MM.1S (cell line): ENCODE measurements around the gene EBI3.

Experiments
- DNase-seq: peaks from one replicate; pipeline ENCODE4 v3.0.0-alpha.2; 2015
- H2AFZ ChIP-seq: fragments of 300-600 bp; sonication (generic); 2 replicates; pipeline ENCODE4 v1.6.0; 2016; ENCODE audit warnings: antibody characterized with exemption, low read length
- H3F3A ChIP-seq: fragments of 300-600 bp; sonication (generic); 2 replicates; pipeline ENCODE4 v1.6.1; 2016; ENCODE audit warnings: mild to moderate bottlenecking, antibody characterized with exemption, low read length, moderate library complexity, mixed read lengths; ENCODE audit not compliant: insufficient read depth
- H3K27ac ChIP-seq: fragments of 300-600 bp; sonication (generic); 2 replicates; pipeline ENCODE4 v1.5.1; 2016; ENCODE audit warnings: mild to moderate bottlenecking, low read length
- H3K27me3 ChIP-seq: fragments of 300-600 bp; sonication (generic); replicated peaks from 2 replicates; pipeline ENCODE4 v1.6.0; 2016; ENCODE audit warnings: low read length; ENCODE audit not compliant: insufficient read depth
- H3K36me3 ChIP-seq: fragments of 300-600 bp; sonication (generic); replicated peaks from 2 replicates; pipeline ENCODE4 v1.6.1; 2016; ENCODE audit warnings: mild to moderate bottlenecking, low read length, mixed read lengths; ENCODE audit not compliant: insufficient read depth
- H3K4me1 ChIP-seq: fragments of 300-600 bp; sonication (generic); 2 replicates; pipeline ENCODE4 v1.6.1; 2016; ENCODE audit warnings: low read length, mixed read lengths
- H3K4me2 ChIP-seq: fragments of 300-600 bp; sonication (generic); 2 replicates; pipeline ENCODE4 v1.6.0; 2016; ENCODE audit warnings: low read depth, low read length
- H3K4me3 ChIP-seq: fragments of 300-600 bp; sonication (generic); 2 replicates; pipeline ENCODE4 v1.5.1; 2016; ENCODE audit warnings: low read length, mixed read lengths
- H3K79me2 ChIP-seq: fragments of 300-600 bp; sonication (generic); 2 replicates; pipeline ENCODE4 v1.6.1; 2016; ENCODE audit warnings: mixed run types, low read length, mixed read lengths
- H3K9ac ChIP-seq: fragments of 300-600 bp; sonication (generic); 2 replicates; pipeline ENCODE4 v1.6.1; 2016; ENCODE audit warnings: low read length, mixed read lengths
- H3K9me2 ChIP-seq: fragments of 300-600 bp; sonication (generic); replicated peaks from 2 replicates; pipeline ENCODE4 v1.6.1; 2016; ENCODE audit warnings: mild to moderate bottlenecking, low read length, mixed read lengths; ENCODE audit not compliant: insufficient read depth
- H3K9me3 ChIP-seq: fragments of 300-600 bp; sonication (generic); replicated peaks from 2 replicates; pipeline ENCODE4 v1.6.1; 2016; ENCODE audit warnings: mild to moderate bottlenecking, low read length, mixed read lengths; ENCODE audit not compliant: insufficient read depth
- H4K20me1 ChIP-seq: fragments of 300-600 bp; sonication (generic); 2 replicates; pipeline ENCODE4 v1.6.1; 2016; ENCODE audit warnings: mild to moderate bottlenecking, low read length, moderate library complexity, mixed read lengths; ENCODE audit not compliant: insufficient read depth
- CTCF ChIP-seq: fragments of 300-600 bp; sonication (generic); IDR thresholded peaks from 2 replicates; pipeline ENCODE4 v1.5.1; 2016; ENCODE audit warnings: antibody characterized with exemption, low read length, mixed read lengths
- EZH2 ChIP-seq: fragments of 300-600 bp; sonication (generic); optimal IDR thresholded peaks from 2 replicates; pipeline ENCODE3; 2017; ENCODE audit warnings: low read depth, mild to moderate bottlenecking, antibody characterized with exemption, low read length, mixed read lengths
- EZH2phosphoT487 ChIP-seq: fragments of 300-600 bp; sonication (generic); IDR thresholded peaks from 2 replicates; pipeline ENCODE4 v1.6.1; 2018; ENCODE audit warnings: antibody characterized with exemption, low read length

EBI3 gene

GRCh38 chr19:4232614-4233281, 3.4 kb downstream of the EBI3 start:
- Histone ChIP-seq H3K27ac (no peak overlapping the region), H3K9me2 (no peaks in the 10 kb centered on the region), H3K36me3 (no peaks in the 10 kb centered on the region), H3K9ac (no peak overlapping the region), H3K4me3 (no peak overlapping the region), H2AFZ (no peak overlapping the region), H3F3A (no peaks in the 10 kb centered on the region), H3K9me3 (no peaks in the 10 kb centered on the region), H4K20me1 (no peaks in the 10 kb centered on the region), H3K79me2 (no peaks in the 10 kb centered on the region), H3K27me3 (peaks cover 94% of the 10 kb centered on the region), H3K4me2 (no peak overlapping the region), H3K4me1 (no peaks in the 10 kb centered on the region)
- no peak for TF ChIP-seq EZH2phosphoT487
- TF ChIP-seq CTCF = no peak
- no peak for TF ChIP-seq EZH2
- no peak for DNase-seq

DNA sequence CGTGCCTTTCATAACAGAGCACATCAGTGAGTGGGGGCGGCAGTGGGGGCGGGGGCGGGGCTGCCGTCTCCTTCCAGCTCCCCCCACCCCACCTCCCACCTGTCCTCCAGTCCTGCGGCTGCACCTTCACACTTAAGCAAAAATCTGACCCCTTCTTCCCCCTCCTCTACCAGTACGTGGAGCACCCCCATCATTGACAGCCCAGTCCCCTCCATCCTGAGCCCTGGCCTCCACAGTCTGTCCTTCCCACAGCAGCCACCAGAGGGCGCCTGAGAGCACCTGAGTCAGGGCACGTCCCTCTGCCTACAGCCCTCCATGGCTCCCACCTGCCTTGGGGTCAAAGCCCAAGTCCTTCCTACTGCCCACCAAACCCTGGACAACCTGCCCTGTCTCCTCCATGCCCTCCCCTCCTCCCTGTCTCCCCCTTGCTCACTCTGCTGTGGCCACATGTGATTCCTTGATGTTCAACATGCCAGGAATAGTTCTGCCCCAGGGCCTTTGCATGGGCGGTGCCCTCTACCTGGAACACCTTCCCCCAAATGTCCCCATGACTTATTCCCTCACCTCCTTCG, 4.0 kb downstream of the EBI3 start:
- H2AFZ ChIP-seq = no peak overlapping the region

GRCh38 chr19:4234142-4234861, 5.0 kb downstream of the EBI3 start:
- no peak for DNase-seq
- no peaks in the 10 kb centered on the region for H4K20me1 ChIP-seq
- no peak overlapping the region for H3K4me2 ChIP-seq
- no peaks in the 10 kb centered on the region for H3K79me2 ChIP-seq
- H3K4me3 ChIP-seq = no peak overlapping the region
- no peak overlapping the region for H3K9ac ChIP-seq
- TF ChIP-seq CTCF (no peak), EZH2 (no peak), EZH2phosphoT487 (no peak)
- no peak overlapping the region for H2AFZ ChIP-seq
- no peak overlapping the region for H3K27ac ChIP-seq
- no peaks in the 10 kb centered on the region for H3K36me3 ChIP-seq
- no peaks in the 10 kb centered on the region for H3K9me3 ChIP-seq
- H3K9me2 ChIP-seq = no peaks in the 10 kb centered on the region
- H3K4me1 ChIP-seq = no peaks in the 10 kb centered on the region
- H3K27me3 ChIP-seq = peaks cover 91% of the 10 kb centered on the region
- no peaks in the 10 kb centered on the region for H3F3A ChIP-seq

More for the DNA sequence above, 4.0 kb downstream of the EBI3 start:
- no peaks in the 10 kb centered on the region for H3K79me2 ChIP-seq
- no peak overlapping the region for H3K4me3 ChIP-seq
- H3K9me2 ChIP-seq = no peaks in the 10 kb centered on the region
- no peak overlapping the region for H3K9ac ChIP-seq
- no peak overlapping the region for H3K4me2 ChIP-seq
- no peaks in the 10 kb centered on the region for H3F3A ChIP-seq
- no peaks in the 10 kb centered on the region for H4K20me1 ChIP-seq
- no peak overlapping the region for H3K27ac ChIP-seq
- no peaks in the 10 kb centered on the region for H3K36me3 ChIP-seq
- no peaks in the 10 kb centered on the region for H3K4me1 ChIP-seq
- peaks cover 91% of the 10 kb centered on the region for H3K27me3 ChIP-seq
- no peaks in the 10 kb centered on the region for H3K9me3 ChIP-seq
- TF ChIP-seq EZH2phosphoT487 = no peak
- TF ChIP-seq CTCF = peak; percentile 90
- DNase-seq = peak; percentile 54
